ENCODE measurements around the gene SYNPO2. TPM values are rescaled to one million over a fixed set of nuclear protein-coding genes. Genes with fewer than 3 reads are reported as not detected.

Gene SYNPO2
- total RNA-seq, 2 experiments from 2014 or later, result 0.22 to 0.41 TPM

GRCh38 chr4:118968005-118968404 is 79.4 kb downstream of the SYNPO2 start:
- H3K36me3 Mint-ChIP-seq (ENCODE audit: low read depth), result no peaks in the 10 kb centered on the region
- H3K4me1 ChIP-seq (ENCODE audit: insufficient read depth, low read length), result peaks cover 6% of the 10 kb centered on the region
- no peaks in the 10 kb centered on the region for H3K36me3 ChIP-seq (ENCODE audit: insufficient read depth, low read length)
- DNase-seq, result peak in 3 of 14 experiments; percentile 29 to 39 (median 36)
- TF ChIP-seq, protein P1, sequence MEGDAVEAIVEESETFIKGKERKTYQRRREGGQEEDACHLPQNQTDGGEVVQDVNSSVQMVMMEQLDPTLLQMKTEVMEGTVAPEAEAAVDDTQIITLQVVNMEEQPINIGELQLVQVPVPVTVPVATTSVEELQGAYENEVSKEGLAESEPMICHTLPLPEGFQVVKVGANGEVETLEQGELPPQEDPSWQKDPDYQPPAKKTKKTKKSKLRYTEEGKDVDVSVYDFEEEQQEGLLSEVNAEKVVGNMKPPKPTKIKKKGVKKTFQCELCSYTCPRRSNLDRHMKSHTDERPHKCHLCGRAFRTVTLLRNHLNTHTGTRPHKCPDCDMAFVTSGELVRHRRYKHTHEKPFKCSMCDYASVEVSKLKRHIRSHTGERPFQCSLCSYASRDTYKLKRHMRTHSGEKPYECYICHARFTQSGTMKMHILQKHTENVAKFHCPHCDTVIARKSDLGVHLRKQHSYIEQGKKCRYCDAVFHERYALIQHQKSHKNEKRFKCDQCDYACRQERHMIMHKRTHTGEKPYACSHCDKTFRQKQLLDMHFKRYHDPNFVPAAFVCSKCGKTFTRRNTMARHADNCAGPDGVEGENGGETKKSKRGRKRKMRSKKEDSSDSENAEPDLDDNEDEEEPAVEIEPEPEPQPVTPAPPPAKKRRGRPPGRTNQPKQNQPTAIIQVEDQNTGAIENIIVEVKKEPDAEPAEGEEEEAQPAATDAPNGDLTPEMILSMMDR (IDR thresholded peaks at IDR 0.05), result no peak
- no peak overlapping the region for H3K27ac ChIP-seq (ENCODE audit: low read depth in 1 of 2, low read length in 2 of 2)
- no peak overlapping the region for H3K4me3 ChIP-seq (ENCODE audit: low read length)
- POLR2A ChIA-PET, result interaction anchor here (0.5 to 0.6 kb wide), 2 partner anchors 186 to 312 kb away, joined by 3 read pairs; no protein-coding TSS in a partner anchor
- no peak overlapping the region for H3K4me3 Mint-ChIP-seq
- CTCF ChIA-PET, result interaction anchor here (0.7 kb wide), 1 partner anchor 73 kb away, joined by 3 read pairs; no protein-coding TSS in a partner anchor
- no peak for ATAC-seq (ENCODE audit: poor library complexity)
- H3K4me1 Mint-ChIP-seq (ENCODE audit: low read depth), result peaks cover 6% of the 10 kb centered on the region
- H3K27me3 ChIP-seq (ENCODE audit: control insufficient read depth in 1 of 2, insufficient read depth in 2 of 2, low read length in 2 of 2), result no peaks in the 10 kb centered on the region
- intact Hi-C loops (cut with DNase I, micrococcal nuclease), result no loop called here
- H3K9me3 ChIP-seq (ENCODE audit: control insufficient read depth in 1 of 2, insufficient read depth in 1 of 2, low read length in 2 of 2), result no peaks in the 10 kb centered on the region
- no peaks in the 10 kb centered on the region for H3K27me3 Mint-ChIP-seq
- no peaks in the 10 kb centered on the region for H3K9me3 Mint-ChIP-seq
- H3K27ac Mint-ChIP-seq, result no peak overlapping the region

DNA sequence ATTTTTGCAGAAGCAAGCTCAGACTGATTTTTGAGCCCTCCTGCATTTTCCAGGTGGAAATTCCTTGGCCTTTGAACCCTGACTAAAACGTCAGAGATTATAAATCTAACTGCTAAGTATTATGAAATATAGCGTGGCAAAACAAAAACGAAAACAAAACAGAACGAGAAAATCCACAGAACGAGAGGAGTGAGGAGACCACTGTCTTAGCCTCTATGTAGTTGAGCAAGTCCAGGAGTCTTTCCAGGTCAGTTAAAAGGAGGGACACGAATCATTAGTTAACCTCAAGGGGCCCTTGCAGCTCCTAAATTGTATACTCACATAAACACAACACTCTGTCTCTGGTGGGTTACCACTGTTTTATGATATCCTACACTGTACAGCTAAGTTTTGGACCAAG is 80.2 kb downstream of the SYNPO2 start:
- no peaks in the 10 kb centered on the region for H3K9me3 Mint-ChIP-seq
- Histone ChIP-seq H3K27me3 (ENCODE audit: control insufficient read depth in 1 of 2, insufficient read depth in 2 of 2, low read length in 2 of 2) (no peaks in the 10 kb centered on the region), H3K36me3 (ENCODE audit: insufficient read depth, low read length) (no peaks in the 10 kb centered on the region), H3K4me1 (ENCODE audit: insufficient read depth, low read length) (peaks cover 6% of the 10 kb centered on the region), H3K27ac (ENCODE audit: low read depth in 1 of 2, low read length in 2 of 2) (no peak overlapping the region), H3K4me3 (ENCODE audit: low read length) (no peak overlapping the region), H3K9me3 (ENCODE audit: control insufficient read depth in 1 of 2, insufficient read depth in 1 of 2, low read length in 2 of 2) (no peaks in the 10 kb centered on the region)
- no peak overlapping the region for H3K4me3 Mint-ChIP-seq
- POLR2A ChIA-PET, result no interaction called here
- TF ChIP-seq, protein P1 (IDR thresholded peaks at IDR 0.05), result no peak
- no peaks in the 10 kb centered on the region for H3K27me3 Mint-ChIP-seq
- no peak overlapping the region for H3K27ac Mint-ChIP-seq
- H3K4me1 Mint-ChIP-seq (ENCODE audit: low read depth), result peaks cover 6% of the 10 kb centered on the region
- ATAC-seq (ENCODE audit: poor library complexity) (no peak), DNase-seq (no peak)
- CTCF ChIA-PET, result interaction anchor here (0.7 kb wide), 1 partner anchor 72 kb away, joined by 3 read pairs; no protein-coding TSS in a partner anchor
- intact Hi-C loops (cut with DNase I, micrococcal nuclease), result no loop called here
- no peaks in the 10 kb centered on the region for H3K36me3 Mint-ChIP-seq (ENCODE audit: low read depth)

DNA sequence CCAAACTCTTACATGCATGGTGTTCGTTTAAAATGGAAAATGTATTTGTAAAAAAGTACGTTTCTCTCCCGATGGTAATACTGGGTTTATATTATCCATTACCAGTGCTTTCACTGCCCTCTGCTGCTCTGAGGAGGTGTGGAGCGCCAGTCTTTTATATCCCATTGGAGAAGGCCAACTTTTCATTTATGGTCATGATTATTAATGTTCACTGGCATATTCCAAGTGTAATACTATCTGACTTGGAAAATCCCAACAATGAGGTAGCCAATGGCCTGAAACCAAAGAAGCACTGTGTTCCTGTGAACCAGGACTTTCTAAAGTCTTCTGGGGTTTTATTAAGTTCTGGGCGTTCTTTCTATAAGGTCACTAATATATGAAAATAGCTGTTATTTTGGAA is 80.7 kb downstream of the SYNPO2 start:
- Mint-ChIP-seq H3K27me3 (no peaks in the 10 kb centered on the region), H3K9me3 (no peaks in the 10 kb centered on the region), H3K27ac (no peak overlapping the region), H3K36me3 (ENCODE audit: low read depth) (no peaks in the 10 kb centered on the region), H3K4me1 (ENCODE audit: low read depth) (peaks cover 6% of the 10 kb centered on the region), H3K4me3 (no peak overlapping the region)
- intact Hi-C loops (cut with DNase I, micrococcal nuclease), result no loop called here
- ChIA-PET CTCF (no interaction called here), POLR2A (no interaction called here)
- no peak for ATAC-seq (ENCODE audit: poor library complexity)
- H3K9me3 ChIP-seq (ENCODE audit: control insufficient read depth in 1 of 2, insufficient read depth in 1 of 2, low read length in 2 of 2), result no peaks in the 10 kb centered on the region
- no peak overlapping the region for H3K27ac ChIP-seq (ENCODE audit: low read depth in 1 of 2, low read length in 2 of 2)
- H3K27me3 ChIP-seq (ENCODE audit: control insufficient read depth in 1 of 2, insufficient read depth in 2 of 2, low read length in 2 of 2), result no peaks in the 10 kb centered on the region
- peaks cover 6% of the 10 kb centered on the region for H3K4me1 ChIP-seq (ENCODE audit: insufficient read depth, low read length)
- H3K36me3 ChIP-seq (ENCODE audit: insufficient read depth, low read length), result no peaks in the 10 kb centered on the region
- TF ChIP-seq, protein P1 (IDR thresholded peaks at IDR 0.05), result no peak
- DNase-seq, result no peak
- H3K4me3 ChIP-seq (ENCODE audit: low read length), result no peak overlapping the region
